Thoracic aorta (tissue), 2 donors: ENCODE measurements around the gene CELF2. TPM values are rescaled to one million over a fixed set of nuclear protein-coding genes. Genes with fewer than 3 reads are reported as not detected.

ENCODE experiments used
- ATAC-seq: fragments of 150-250 bp; one replicate; pipeline ENCODE4 v1.8.0; 2017; ENCODE audit warnings: low read depth; ENCODE audit not compliant: insufficient number of reproducible peaks, low FRiP score
- DNase-seq: peaks from one replicate; pipeline ENCODE4 v3.0.0-alpha.2; 2020; ENCODE audit warnings: low spot score
- H3K27ac ChIP-seq, 2 donors: fragments of 200-600 bp; sonication (generic); 1 replicate in 1 of 2; 2 replicates in 1 of 2; pipeline ENCODE4 v1.5.1; 2016; ENCODE audit warnings: mild to moderate bottlenecking in 2 of 2, moderate library complexity in 2 of 2
- H3K27me3 ChIP-seq: fragments of 200-600 bp; sonication (generic); replicated peaks from 2 replicates; pipeline ENCODE4 v1.6.0; 2016; ENCODE audit warnings: mild to moderate bottlenecking; ENCODE audit not compliant: insufficient read depth
- H3K36me3 ChIP-seq: fragments of 200-600 bp; sonication (generic); one replicate; pipeline ENCODE4 v1.5.1; 2016
- H3K4me1 ChIP-seq, 2 donors: fragments of 200-600 bp; sonication (generic); 1 replicate in 1 of 2; 2 replicates in 1 of 2; pipeline versions ENCODE4 v1.5.1 to v1.6.0; 2016; ENCODE audit warnings: low read depth in 2 of 2, mild to moderate bottlenecking in 1 of 2; ENCODE audit not compliant: control insufficient read depth in 1 of 2
- H3K4me3 ChIP-seq: fragments of 200-600 bp; sonication (generic); 2 replicates; pipeline ENCODE4 v1.5.1; 2016; ENCODE audit warnings: mild to moderate bottlenecking
- H3K9me3 ChIP-seq: fragments of 200-600 bp; sonication (generic); 2 replicates; pipeline ENCODE4 v1.5.1; 2016
- total RNA-seq, 2 donors: library from RNA; depleted of rRNA; stranded (reverse); fragments of >200 nt; gene quantifications; one replicate each; pipeline versions ENCODE4 v1.1.0 to v1.2.3, GENCODE V29; 2016
- TF ChIP-seq, protein P1 (sequence below): fragments of 200-600 bp; sonication (generic); IDR thresholded peaks from one replicate; pipeline ENCODE4 v1.5.1; 2019; ENCODE audit warnings: antibody characterized with exemption

The CELF2 gene
- total RNA-seq, result 10 to 100 TPM; 69.0 to 73.5 TPM

DNA sequence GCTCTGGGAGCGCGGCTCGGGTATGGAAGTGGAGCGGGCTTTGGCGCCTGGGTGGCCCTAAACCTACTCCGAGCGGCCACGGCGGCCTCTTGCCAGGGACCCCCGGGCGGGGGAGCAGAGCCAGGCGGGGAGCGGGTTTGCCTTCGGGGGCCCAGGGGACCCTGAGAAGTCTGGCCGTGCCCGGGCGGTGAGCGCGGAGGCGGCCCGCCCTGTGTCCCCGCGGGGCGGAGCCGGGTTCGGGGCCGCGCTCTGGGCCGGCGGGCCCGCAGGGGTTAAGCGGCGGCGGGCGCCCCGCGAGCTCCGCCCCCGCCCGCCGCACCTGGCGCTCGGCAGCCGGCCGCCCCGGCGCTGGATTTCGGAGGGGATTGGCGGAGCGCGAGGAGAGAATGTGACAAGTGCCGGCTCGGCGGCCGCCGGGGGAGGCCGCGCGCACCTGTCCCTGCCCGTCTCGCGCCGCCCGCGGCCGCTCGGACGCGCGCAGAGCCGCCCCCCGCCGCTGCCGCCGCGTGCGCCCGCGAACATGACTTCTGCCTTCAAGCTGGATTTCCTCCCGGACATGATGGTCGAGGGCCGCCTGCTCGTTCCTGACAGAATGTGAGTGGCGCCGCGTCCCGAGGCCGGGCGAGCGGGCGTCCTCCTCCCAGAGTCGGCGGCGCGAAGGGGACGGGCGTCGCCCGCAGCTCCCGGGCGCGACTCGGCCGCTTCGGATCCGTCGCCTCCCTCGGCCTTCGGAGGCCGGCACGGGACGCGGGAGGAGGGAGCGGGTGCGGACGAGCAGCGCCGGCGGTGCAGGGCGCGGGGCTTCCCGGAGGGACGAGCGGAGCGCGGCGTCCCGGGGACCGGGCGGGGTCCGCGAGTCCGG lies at the start of gene CELF2:
Gene CELF2, plus strand, starts transcription at position 303 of the 862 bp plus-strand sequence. Its CDS starts 218 bp downstream, at position 521.
- TF ChIP-seq, protein P1, sequence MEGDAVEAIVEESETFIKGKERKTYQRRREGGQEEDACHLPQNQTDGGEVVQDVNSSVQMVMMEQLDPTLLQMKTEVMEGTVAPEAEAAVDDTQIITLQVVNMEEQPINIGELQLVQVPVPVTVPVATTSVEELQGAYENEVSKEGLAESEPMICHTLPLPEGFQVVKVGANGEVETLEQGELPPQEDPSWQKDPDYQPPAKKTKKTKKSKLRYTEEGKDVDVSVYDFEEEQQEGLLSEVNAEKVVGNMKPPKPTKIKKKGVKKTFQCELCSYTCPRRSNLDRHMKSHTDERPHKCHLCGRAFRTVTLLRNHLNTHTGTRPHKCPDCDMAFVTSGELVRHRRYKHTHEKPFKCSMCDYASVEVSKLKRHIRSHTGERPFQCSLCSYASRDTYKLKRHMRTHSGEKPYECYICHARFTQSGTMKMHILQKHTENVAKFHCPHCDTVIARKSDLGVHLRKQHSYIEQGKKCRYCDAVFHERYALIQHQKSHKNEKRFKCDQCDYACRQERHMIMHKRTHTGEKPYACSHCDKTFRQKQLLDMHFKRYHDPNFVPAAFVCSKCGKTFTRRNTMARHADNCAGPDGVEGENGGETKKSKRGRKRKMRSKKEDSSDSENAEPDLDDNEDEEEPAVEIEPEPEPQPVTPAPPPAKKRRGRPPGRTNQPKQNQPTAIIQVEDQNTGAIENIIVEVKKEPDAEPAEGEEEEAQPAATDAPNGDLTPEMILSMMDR, result no peak
- Histone ChIP-seq H3K4me1 (peaks cover 0 to 13% of the 10 kb centered on the region in 2 donors), H3K9me3 (no peaks in the 10 kb centered on the region), H3K36me3 (no peaks in the 10 kb centered on the region), H3K27ac (peak within 1 kb of the TSS; percentile 74 to 78), H3K4me3 (peak within 1 kb of the TSS; percentile 87), H3K27me3 (no peaks in the 10 kb centered on the region)
- ATAC-seq (peak; percentile 14), DNase-seq (no peak)

DNA sequence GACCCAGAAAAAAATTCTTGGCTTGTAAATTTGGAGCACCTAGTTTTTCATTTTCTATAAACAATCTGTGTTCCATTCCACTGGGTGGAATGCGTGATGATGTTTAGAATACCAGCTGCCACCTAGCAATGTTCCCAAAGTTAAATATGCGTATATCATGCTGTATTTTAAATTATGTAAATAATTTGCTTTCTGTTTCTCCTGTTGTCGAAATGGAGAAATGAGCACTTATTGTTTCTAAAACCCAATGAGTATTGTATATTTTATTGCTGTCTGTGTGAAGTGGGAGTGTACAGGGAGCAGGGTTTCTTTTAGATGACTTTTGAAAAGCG lies 49.4 kb upstream of the CELF2 start:
- Histone ChIP-seq H3K36me3 (no peaks in the 10 kb centered on the region), H3K4me1 (no peaks in the 10 kb centered on the region), H3K27me3 (no peaks in the 10 kb centered on the region), H3K9me3 (no peaks in the 10 kb centered on the region), H3K4me3 (no peak overlapping the region), H3K27ac (no peak overlapping the region)
- TF ChIP-seq, protein P1, result no peak
- DNase-seq (no peak), ATAC-seq (no peak)

DNA sequence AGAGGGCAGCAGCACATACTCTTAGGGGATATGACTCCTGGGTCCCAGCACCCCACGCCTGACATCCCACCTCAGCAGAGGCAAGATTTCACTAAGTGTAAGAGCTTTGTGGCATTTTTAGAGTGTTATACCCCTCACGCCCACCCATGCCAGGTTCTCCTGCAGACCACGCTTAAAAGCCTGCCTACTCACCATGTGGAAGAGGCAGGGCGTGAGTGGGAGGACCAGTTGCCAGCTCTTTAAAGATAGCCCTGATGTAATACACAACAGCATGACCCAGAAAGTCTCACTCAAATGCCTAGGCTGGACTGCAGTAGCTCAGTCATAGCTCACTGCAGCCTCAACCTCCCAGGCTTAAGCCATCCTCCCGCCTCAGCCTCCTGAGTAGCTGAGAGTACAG lies 44.4 kb upstream of the CELF2 start:
- ATAC-seq (no peak), DNase-seq (no peak)
- TF ChIP-seq, protein P1, result no peak
- no peaks in the 10 kb centered on the region for H3K36me3 ChIP-seq
- no peak overlapping the region for H3K4me3 ChIP-seq
- no peaks in the 10 kb centered on the region for H3K4me1 ChIP-seq
- H3K9me3 ChIP-seq, result no peaks in the 10 kb centered on the region
- no peak overlapping the region for H3K27ac ChIP-seq
- H3K27me3 ChIP-seq, result no peaks in the 10 kb centered on the region

DNA sequence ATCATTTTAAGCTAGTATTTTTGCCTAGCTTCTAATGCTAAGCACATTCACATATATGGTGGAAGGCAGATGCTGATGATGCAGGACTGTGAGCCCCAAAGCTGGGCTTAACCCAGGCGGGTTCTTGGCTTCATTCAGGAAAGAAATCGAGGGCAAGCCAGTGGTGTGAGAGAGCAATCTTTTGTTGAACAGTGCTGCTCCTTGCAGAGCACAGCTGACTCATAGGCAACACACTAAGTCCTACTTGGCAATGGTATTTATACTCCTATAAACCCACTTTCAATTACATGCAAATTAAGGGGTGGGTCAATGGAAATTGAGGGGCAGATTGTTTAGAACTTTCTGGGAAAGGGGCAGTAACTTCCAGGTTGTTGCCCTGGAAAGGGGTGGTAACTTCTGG lies 42.0 kb upstream of the CELF2 start:
- peaks cover 0 to 6% of the 10 kb centered on the region in 2 donors for H3K4me1 ChIP-seq
- ATAC-seq, result no peak
- TF ChIP-seq, protein P1, result no peak
- DNase-seq, result no peak
- H3K27me3 ChIP-seq, result no peaks in the 10 kb centered on the region
- no peak overlapping the region for H3K4me3 ChIP-seq
- H3K36me3 ChIP-seq, result no peaks in the 10 kb centered on the region
- no peaks in the 10 kb centered on the region for H3K9me3 ChIP-seq
- no peak overlapping the region for H3K27ac ChIP-seq

DNA sequence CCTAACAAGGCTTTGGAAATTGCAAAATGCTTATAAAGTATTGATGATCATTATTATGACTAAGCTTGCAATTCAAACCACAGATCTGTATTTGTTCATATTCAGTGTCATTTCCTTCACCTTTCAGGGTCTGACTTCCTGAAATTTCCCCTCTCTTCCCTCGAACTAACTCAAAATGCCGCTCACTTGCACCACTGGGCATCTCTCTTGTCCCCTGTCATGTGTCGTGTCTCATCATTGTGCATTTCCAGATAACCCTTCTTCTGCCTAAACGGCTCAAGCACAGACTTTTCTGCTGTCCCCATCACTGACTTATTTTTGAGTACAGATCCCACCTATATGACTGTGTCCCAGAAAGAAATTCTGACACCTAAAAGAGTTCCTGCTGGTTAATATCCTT lies 41.0 kb upstream of the CELF2 start:
- H3K27me3 ChIP-seq, result no peaks in the 10 kb centered on the region
- H3K36me3 ChIP-seq, result no peaks in the 10 kb centered on the region
- DNase-seq (no peak), ATAC-seq (no peak)
- H3K9me3 ChIP-seq, result no peaks in the 10 kb centered on the region
- H3K27ac ChIP-seq, result no peak overlapping the region
- H3K4me1 ChIP-seq, result peaks cover 0 to 6% of the 10 kb centered on the region in 2 donors
- H3K4me3 ChIP-seq, result no peak overlapping the region
- TF ChIP-seq, protein P1, result no peak
